Hematopoietic multipotent progenitor cell (in vitro differentiated cells): Measurements from ENCODE around the gene LONP2. TPM values are rescaled to one million over a fixed set of nuclear protein-coding genes. Genes with fewer than 3 reads are reported as not detected.
A peak's percentile ranks its signal among the peaks of the same experiment; 100 is the strongest.

ENCODE experiments used
- DNase-seq, 3 donors: peaks; one replicate each; pipeline ENCODE4 v3.0.0-alpha.2; 2011 to 2015; ENCODE audit warnings: low read depth in 2 of 3, low spot score in 2 of 3
- total RNA-seq: library from RNA; depleted of rRNA; stranded (reverse); fragments of >200 nt; gene quantifications from one replicate; pipeline ENCODE4 v1.2.3, GENCODE V29; 2012

The LONP2 gene
- 43.9 TPM for total RNA-seq

- DNase-seq = peak; percentile 76 to 94 (median 91)
Observed at GRCh38 chr16:48244080-48244862, at the start of gene LONP2. TSS of gene LONP2 (plus strand) at chr16:48244300. CDS start at chr16:48244389, 89 bp downstream.

GRCh38 chr16:48194828-48195556 is 49.1 kb upstream of the LONP2 start:
- no peak for DNase-seq

- no peak for DNase-seq
Observed at GRCh38 chr16:48197294-48197693, 46.8 kb upstream of the LONP2 start.

GRCh38 chr16:48201515-48202201 is 42.4 kb upstream of the LONP2 start:
- DNase-seq = no peak

GRCh38 chr16:48203974-48204824 is 39.9 kb upstream of the LONP2 start:
- DNase-seq = no peak

GRCh38 chr16:48204825-48205151 is 39.3 kb upstream of the LONP2 start:
- no peak for DNase-seq

GRCh38 chr16:48206594-48207242 is 37.4 kb upstream of the LONP2 start:
- no peak for DNase-seq

- no peak for DNase-seq
Observed at GRCh38 chr16:48210747-48211146, 33.4 kb upstream of the LONP2 start.

- DNase-seq = no peak
Observed at GRCh38 chr16:48212033-48212432, 32.1 kb upstream of the LONP2 start.

- DNase-seq = no peak
Observed at GRCh38 chr16:48215738-48216137, 28.4 kb upstream of the LONP2 start.

- DNase-seq = no peak
Observed at GRCh38 chr16:48217708-48218107, 26.4 kb upstream of the LONP2 start.

- DNase-seq = no peak
Observed at GRCh38 chr16:48218473-48218872, 25.6 kb upstream of the LONP2 start.

GRCh38 chr16:48220891-48221290 is 23.2 kb upstream of the LONP2 start:
- no peak for DNase-seq

- no peak for DNase-seq
Observed at GRCh38 chr16:48223490-48223889, 20.6 kb upstream of the LONP2 start.

- DNase-seq = no peak
Observed at GRCh38 chr16:48225456-48225855, 18.6 kb upstream of the LONP2 start.

- DNase-seq = peak in 2 of 3 donors; percentile 59 to 70
Observed at GRCh38 chr16:48231727-48232492, 12.2 kb upstream of the LONP2 start.

GRCh38 chr16:48232493-48233040 is 11.5 kb upstream of the LONP2 start:
- DNase-seq = peak in 1 of 3 donors; percentile 11

- no peak for DNase-seq
Observed at GRCh38 chr16:48234630-48235029, 9.5 kb upstream of the LONP2 start.

- no peak for DNase-seq
Observed at GRCh38 chr16:48235058-48235555, 9.0 kb upstream of the LONP2 start.
